Endothelial cell of umbilical vein (primary cell): ENCODE measurements around the gene DPF1.

ENCODE experiments used
- TF ChIP-seq, protein P1 (sequence below): IDR thresholded peaks from 2 replicates; pipeline ENCODE4 v1.6.1; 2011; ENCODE audit not compliant: insufficient read depth, insufficient read length
- TF ChIP-seq, protein P2 (sequence below), 2 donors: IDR thresholded peaks; 1 replicate in 1 of 2; 2 replicates in 1 of 2; pipeline ENCODE4 v1.5.1; 2011; ENCODE audit warnings: low read length in 2 of 2, mild to moderate bottlenecking in 2 of 2, moderate library complexity in 2 of 2, control low read depth in 1 of 2, inconsistent platforms in 1 of 2, low read depth in 1 of 2; ENCODE audit not compliant: insufficient read depth in 1 of 2; ENCODE audit errors: extremely low read depth in 1 of 2

DNA sequence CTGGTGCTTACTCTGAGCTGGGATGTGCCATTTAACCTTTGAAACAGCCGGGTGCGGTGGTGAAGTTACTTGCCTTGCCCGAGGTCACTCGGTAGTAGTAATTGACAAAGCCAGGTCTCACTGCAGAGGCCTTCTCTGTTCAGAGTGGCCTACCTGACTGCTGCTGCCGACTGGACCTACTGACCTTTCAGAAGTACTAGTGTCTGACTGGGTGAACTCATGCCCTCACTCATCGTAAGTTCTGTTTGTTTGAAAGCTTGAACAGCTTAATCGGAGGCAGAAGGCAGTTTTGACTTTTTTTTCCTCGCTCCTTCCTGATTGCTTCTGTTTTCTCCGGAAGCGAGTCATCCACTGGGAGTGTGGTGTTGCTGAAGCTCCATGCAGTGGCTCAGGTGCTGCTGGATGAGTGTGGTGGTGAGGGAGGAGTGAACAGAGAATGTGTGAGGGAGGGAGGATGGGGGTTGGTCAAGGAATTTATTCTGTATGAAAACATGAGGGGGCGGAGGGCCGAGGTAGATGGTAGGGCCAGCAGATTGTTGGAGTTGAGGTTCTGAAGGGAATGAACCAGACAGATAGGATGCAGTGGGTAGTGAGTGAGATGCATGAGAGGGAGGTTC, 43.1 kb upstream of the DPF1 start:
- TF ChIP-seq, protein P1, sequence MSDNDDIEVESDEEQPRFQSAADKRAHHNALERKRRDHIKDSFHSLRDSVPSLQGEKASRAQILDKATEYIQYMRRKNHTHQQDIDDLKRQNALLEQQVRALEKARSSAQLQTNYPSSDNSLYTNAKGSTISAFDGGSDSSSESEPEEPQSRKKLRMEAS, result no peak
- TF ChIP-seq, protein P2, sequence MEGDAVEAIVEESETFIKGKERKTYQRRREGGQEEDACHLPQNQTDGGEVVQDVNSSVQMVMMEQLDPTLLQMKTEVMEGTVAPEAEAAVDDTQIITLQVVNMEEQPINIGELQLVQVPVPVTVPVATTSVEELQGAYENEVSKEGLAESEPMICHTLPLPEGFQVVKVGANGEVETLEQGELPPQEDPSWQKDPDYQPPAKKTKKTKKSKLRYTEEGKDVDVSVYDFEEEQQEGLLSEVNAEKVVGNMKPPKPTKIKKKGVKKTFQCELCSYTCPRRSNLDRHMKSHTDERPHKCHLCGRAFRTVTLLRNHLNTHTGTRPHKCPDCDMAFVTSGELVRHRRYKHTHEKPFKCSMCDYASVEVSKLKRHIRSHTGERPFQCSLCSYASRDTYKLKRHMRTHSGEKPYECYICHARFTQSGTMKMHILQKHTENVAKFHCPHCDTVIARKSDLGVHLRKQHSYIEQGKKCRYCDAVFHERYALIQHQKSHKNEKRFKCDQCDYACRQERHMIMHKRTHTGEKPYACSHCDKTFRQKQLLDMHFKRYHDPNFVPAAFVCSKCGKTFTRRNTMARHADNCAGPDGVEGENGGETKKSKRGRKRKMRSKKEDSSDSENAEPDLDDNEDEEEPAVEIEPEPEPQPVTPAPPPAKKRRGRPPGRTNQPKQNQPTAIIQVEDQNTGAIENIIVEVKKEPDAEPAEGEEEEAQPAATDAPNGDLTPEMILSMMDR (IDR thresholded peaks at IDR 0.05; ENCODE audit: extremely low read depth in 1 of 2, insufficient read depth in 1 of 2, low read depth in 1 of 2, low read length in 2 of 2), result no peak
